Natural killer cell (primary cell): Measurements from ENCODE around the gene CSNK1D. TPM values are rescaled to one million over a fixed set of nuclear protein-coding genes. Genes with fewer than 3 reads are reported as not detected.
A peak's percentile ranks its signal among the peaks of the same experiment; 100 is the strongest.

Experiments used
- ATAC-seq, 3 donors: fragments of 150-1000 bp in 2 of 3; fragments of 200-7000 bp in 1 of 3; cut with Tn5 transposase; 1 replicate in 1 of 3; 2 replicates in 2 of 3; pipeline ENCODE4 v1.10.0; 2021; ENCODE audit warnings: mild to moderate bottlenecking in 2 of 3, moderate library complexity in 2 of 3
- DNase-seq, 2 donors: peaks; one replicate each; pipeline versions ENCODE4 v3.0.0 to v3.0.0-alpha.2; 2013 to 2021; ENCODE audit warnings: mixed read lengths in 1 of 2
- H3K27ac ChIP-seq: one replicate; pipeline ENCODE4 v1.5.1; 2013; ENCODE audit warnings: mild to moderate bottlenecking, low read length
- H3K27me3 ChIP-seq: one replicate; pipeline ENCODE4 v1.6.1; 2013; ENCODE audit warnings: low read length; ENCODE audit not compliant: control insufficient read depth, insufficient read depth
- H3K36me3 ChIP-seq: one replicate; pipeline ENCODE4 v1.6.1; 2013; ENCODE audit warnings: low read length; ENCODE audit not compliant: control insufficient read depth, insufficient read depth
- H3K4me1 ChIP-seq: one replicate; pipeline ENCODE4 v1.6.1; 2013; ENCODE audit warnings: low read length; ENCODE audit not compliant: control insufficient read depth, insufficient read depth
- H3K4me3 ChIP-seq: one replicate; pipeline ENCODE4 v1.5.1; 2013; ENCODE audit warnings: low read length
- H3K9me3 ChIP-seq: one replicate; pipeline ENCODE4 v1.6.1; 2013; ENCODE audit warnings: low read length; ENCODE audit not compliant: control insufficient read depth, insufficient read depth
- H3K27ac Mint-ChIP-seq, 2 donors: one replicate each; pipeline ENCODE4 v1.8.0; 2022; ENCODE audit warnings: mild to moderate bottlenecking in 2 of 2, mixed read lengths in 2 of 2, moderate library complexity in 1 of 2
- H3K27me3 Mint-ChIP-seq, 2 donors: one replicate each; pipeline ENCODE4 v1.8.0; 2022; ENCODE audit warnings: low read depth in 2 of 2, mixed read lengths in 2 of 2
- H3K36me3 Mint-ChIP-seq: one replicate; pipeline ENCODE4 v1.8.0; 2022; ENCODE audit warnings: mixed read lengths
- H3K4me1 Mint-ChIP-seq, 2 donors: one replicate each; pipeline ENCODE4 v1.8.0; 2022; ENCODE audit warnings: mixed read lengths in 2 of 2
- H3K4me3 Mint-ChIP-seq: one replicate; pipeline ENCODE4 v1.8.0; 2022; ENCODE audit warnings: mild to moderate bottlenecking, moderate library complexity, mixed read lengths
- H3K9me3 Mint-ChIP-seq, 2 donors: one replicate each; pipeline ENCODE4 v1.8.0; 2022; ENCODE audit warnings: mixed read lengths in 2 of 2
- CTCF ChIP-seq: fragments of 200-600 bp; IDR thresholded peaks from one replicate; pipeline ENCODE4 v1.8.0; 2022; ENCODE audit warnings: antibody characterized with exemption
- WGBS: methylation state at CpG from one replicate; pipeline ENCODE4 v1.1.7; 2013; ENCODE audit warnings: missing lambda C conversion rate; ENCODE audit not compliant: insufficient coverage; 5-methylcytosine and 5-hydroxymethylcytosine counted together
- intact Hi-C: fragments of 100-400 bp; cut with micrococcal nuclease; formaldehyde crosslinking; loops from one replicate; pipeline ENCODE4 v1.14.2; 2022
- total RNA-seq, 4 donors: library from RNA; stranded (reverse); fragments of 120-200 nt in 1 of 4; gene quantifications; one replicate each; pipeline versions ENCODE4 v1.2.3 to v1.2.4, GENCODE V29; 2013 to 2022

The CSNK1D gene
- total RNA-seq, 3 donors from 2014 or later (not counting 1 experiment from before 2014, with no cell fraction given): 423 to 475 (median 468) TPM

GRCh38 chr17:82272495-82273326 is 789 bp downstream of the CSNK1D start:
- H3K4me3 ChIP-seq: peak overlapping the region; percentile 53
- no peaks in the 10 kb centered on the region for H3K9me3 Mint-ChIP-seq
- H3K27ac ChIP-seq: peak overlapping the region; percentile 83
- peaks cover 17% of the 10 kb centered on the region for H3K36me3 ChIP-seq
- peak overlapping the region; percentile 91 for H3K4me3 Mint-ChIP-seq
- intact Hi-C loops: loop anchor here (1.0 to 5.0 kb wide), 3 partner anchors 16 to 35 kb away; no protein-coding TSS in a partner anchor
- H3K27me3 Mint-ChIP-seq: no peaks in the 10 kb centered on the region
- TF ChIP-seq CTCF: no peak
- peak; percentile 51 to 58 for DNase-seq
- H3K9me3 ChIP-seq: no peaks in the 10 kb centered on the region
- peak; percentile 35 to 61 (median 49) for ATAC-seq
- peaks cover 45 to 51% of the 10 kb centered on the region in 2 donors for H3K4me1 Mint-ChIP-seq
- peak overlapping the region; percentile 87 to 91 for H3K27ac Mint-ChIP-seq
- H3K27me3 ChIP-seq: no peaks in the 10 kb centered on the region
- no peaks in the 10 kb centered on the region for H3K36me3 Mint-ChIP-seq
- under 1% methylated on average over 46 of the region's 57 CpGs for WGBS
- peaks cover 57% of the 10 kb centered on the region for H3K4me1 ChIP-seq

- no peak for TF ChIP-seq CTCF
- Histone ChIP-seq H3K27me3 (no peaks in the 10 kb centered on the region), H3K36me3 (peaks cover 25% of the 10 kb centered on the region), H3K4me1 (peaks cover 68% of the 10 kb centered on the region), H3K27ac (peak overlapping the region; percentile 34), H3K9me3 (no peaks in the 10 kb centered on the region), H3K4me3 (no peak overlapping the region)
- Mint-ChIP-seq H3K27ac (peak overlapping the region; percentile 87 to 91), H3K4me3 (peak overlapping the region; percentile 91), H3K4me1 (peaks cover 58 to 63% of the 10 kb centered on the region in 2 donors), H3K27me3 (no peaks in the 10 kb centered on the region), H3K36me3 (no peaks in the 10 kb centered on the region), H3K9me3 (no peaks in the 10 kb centered on the region)
- intact Hi-C loops: loop anchor here (5.0 kb wide), 1 partner anchor 34 kb away; no protein-coding TSS in a partner anchor
- DNase-seq (no peak), ATAC-seq (no peak)
- 90% methylated on average over 6 of the region's 6 CpGs for WGBS
Measured at GRCh38 chr17:82271401-82271800, 2.1 kb downstream of the CSNK1D start.

GRCh38 chr17:82270651-82271050 is 2.8 kb downstream of the CSNK1D start:
- H3K27me3 Mint-ChIP-seq: no peaks in the 10 kb centered on the region
- 82% methylated on average over 12 of the region's 12 CpGs for WGBS
- intact Hi-C loops: loop anchor here (5.0 kb wide), 1 partner anchor 33 kb away; no protein-coding TSS in a partner anchor
- Histone ChIP-seq H3K9me3 (no peaks in the 10 kb centered on the region), H3K36me3 (peaks cover 32% of the 10 kb centered on the region), H3K27ac (peak overlapping the region; percentile 30), H3K4me3 (no peak overlapping the region), H3K27me3 (no peaks in the 10 kb centered on the region), H3K4me1 (peaks cover 76% of the 10 kb centered on the region)
- TF ChIP-seq CTCF: no peak
- ATAC-seq: no peak
- no peaks in the 10 kb centered on the region for H3K9me3 Mint-ChIP-seq
- peak overlapping the region; percentile 63 for H3K4me3 Mint-ChIP-seq
- H3K27ac Mint-ChIP-seq: peak overlapping the region; percentile 87 to 91
- no peaks in the 10 kb centered on the region for H3K36me3 Mint-ChIP-seq
- DNase-seq: no peak
- peaks cover 65 to 71% of the 10 kb centered on the region in 2 donors for H3K4me1 Mint-ChIP-seq
